ENCODE measurements around the gene CRIM1.

CRIM1 gene

GRCh38 chr2:36408198-36408703 is 52.7 kb downstream of the CRIM1 start:
- peak; percentile 17 for ATAC-seq
- TF ChIP-seq BACH2 (CRISPR knock-in tag; IDR thresholded peaks at IDR 0.05; ENCODE audit: borderline replicate concordance) = no peak
- TF ChIP-seq ZNF8 (CRISPR knock-in tag; IDR thresholded peaks at IDR 0.05) = no peak
- TF ChIP-seq PPARA (CRISPR knock-in tag; IDR thresholded peaks at IDR 0.05; ENCODE audit: borderline replicate concordance) = no peak
- TF ChIP-seq CSDC2 (CRISPR knock-in tag; IDR thresholded peaks at IDR 0.05) = no peak
- TF ChIP-seq CSRNP3 (CRISPR knock-in tag; IDR thresholded peaks at IDR 0.05) = no peak
- no peak for TF ChIP-seq ZNF565 (CRISPR knock-in tag; conservative IDR thresholded peaks at IDR 0.05; ENCODE audit: low read depth)
- TF ChIP-seq TCF4 (CRISPR knock-in tag; IDR thresholded peaks at IDR 0.05; ENCODE audit: borderline replicate concordance) = no peak
- no peak for TF ChIP-seq ZFP3 (CRISPR knock-in tag; IDR thresholded peaks at IDR 0.05)
- TF ChIP-seq GLIS3 (CRISPR knock-in tag; IDR thresholded peaks at IDR 0.05) = no peak
- TF ChIP-seq CREB5 (CRISPR knock-in tag; IDR thresholded peaks at IDR 0.05; ENCODE audit: low read depth) = no peak
- no peak for TF ChIP-seq ZNF70 (CRISPR knock-in tag; IDR thresholded peaks at IDR 0.05)
- no peak for TF ChIP-seq ARNTL (CRISPR knock-in tag; IDR thresholded peaks at IDR 0.05; ENCODE audit: borderline replicate concordance, low read depth)
- no peak for TF ChIP-seq TSHZ2 (CRISPR knock-in tag; IDR thresholded peaks at IDR 0.05)

- no peak for ATAC-seq
- TF ChIP-seq CREB5 (CRISPR knock-in tag; IDR thresholded peaks at IDR 0.05; ENCODE audit: low read depth) = no peak
- TF ChIP-seq BACH2 (CRISPR knock-in tag; IDR thresholded peaks at IDR 0.05; ENCODE audit: borderline replicate concordance) = no peak
- TF ChIP-seq TOX (CRISPR knock-in tag; IDR thresholded peaks at IDR 0.05; ENCODE audit: borderline replicate concordance) = no peak
- TF ChIP-seq ZFP30 (CRISPR knock-in tag; IDR thresholded peaks at IDR 0.05) = no peak
- no peak for TF ChIP-seq CSDC2 (CRISPR knock-in tag; IDR thresholded peaks at IDR 0.05)
- TF ChIP-seq ZC3H10 (CRISPR knock-in tag; IDR thresholded peaks at IDR 0.05) = no peak
- TF ChIP-seq TSHZ2 (CRISPR knock-in tag; IDR thresholded peaks at IDR 0.05) = no peak
- no peak for TF ChIP-seq RARB (CRISPR knock-in tag; IDR thresholded peaks at IDR 0.05)
- no peak for TF ChIP-seq POU6F1 (CRISPR knock-in tag; IDR thresholded peaks at IDR 0.05; ENCODE audit: borderline replicate concordance, low read depth)
- TF ChIP-seq ZNF70 (CRISPR knock-in tag; IDR thresholded peaks at IDR 0.05) = no peak
- no peak for TF ChIP-seq CSRNP3 (CRISPR knock-in tag; IDR thresholded peaks at IDR 0.05)
- no peak for TF ChIP-seq GLIS3 (CRISPR knock-in tag; IDR thresholded peaks at IDR 0.05)
- no peak for TF ChIP-seq ESRRG (CRISPR knock-in tag; IDR thresholded peaks at IDR 0.05)
- TF ChIP-seq OSR1 (CRISPR knock-in tag; IDR thresholded peaks at IDR 0.05) = no peak
These were observed 53.8 kb downstream of the CRIM1 start for GRCh38 chr2:36409335-36409734.
